ENCODE results near the gene BLACAT1. TPM values are rescaled to one million over a fixed set of nuclear protein-coding genes. Genes with fewer than 3 reads are reported as not detected.
A peak's percentile ranks its signal among the peaks of the same experiment; 100 is the strongest.

The BLACAT1 gene
- total RNA-seq, 4 donors from 2014 or later, result 0.44 TPM; not detected in 3

DNA sequence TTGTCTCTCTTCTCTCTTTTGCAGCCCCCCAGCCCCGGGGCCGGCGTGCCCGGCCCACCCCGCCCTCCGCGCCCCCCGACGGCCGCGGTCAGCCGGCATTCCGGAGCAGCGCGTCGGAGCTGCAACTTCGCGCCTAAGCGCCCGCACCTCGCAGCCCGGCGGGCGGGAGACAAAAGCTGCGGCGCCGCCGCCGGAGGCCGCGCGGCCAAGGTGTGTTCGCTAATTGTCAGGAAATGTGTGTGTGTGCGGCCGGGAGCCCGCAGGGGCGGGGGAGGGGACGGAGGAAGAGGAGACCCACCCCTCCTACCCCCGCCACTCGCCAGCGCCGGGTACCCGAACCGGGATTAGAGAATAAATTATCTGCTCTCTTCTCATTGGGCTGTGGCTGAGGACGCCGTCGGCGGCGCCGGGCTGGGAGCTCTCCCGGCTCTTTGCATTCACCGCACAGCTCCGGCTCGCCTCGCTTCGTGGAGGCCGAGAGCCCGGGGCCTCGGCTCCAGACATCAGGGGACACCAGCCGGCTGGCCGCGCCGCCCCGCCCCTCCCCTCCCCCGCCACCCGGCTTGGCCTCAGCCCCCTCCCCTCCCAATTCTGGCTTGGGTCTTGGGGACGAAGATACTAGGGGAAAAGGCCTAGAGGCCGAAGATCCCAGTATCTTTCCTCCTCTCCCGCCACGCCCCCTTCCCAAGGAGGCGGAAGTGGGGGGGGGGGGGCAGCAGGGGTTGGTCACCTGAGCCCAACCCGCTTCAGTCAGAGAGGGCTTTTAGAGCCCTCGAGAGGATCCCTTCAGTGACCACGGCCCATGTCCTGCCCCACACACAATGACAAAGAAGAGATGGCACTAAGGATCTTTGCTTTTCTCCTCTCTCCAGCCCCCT lies 1.3 kb upstream of the BLACAT1 start:
- no peaks in the 10 kb centered on the region for H3K9me3 ChIP-seq
- no peak for TF ChIP-seq POLR2A (IDR thresholded peaks at IDR 0.05)
- no peak for TF ChIP-seq EP300 (IDR thresholded peaks at IDR 0.05)
- TF ChIP-seq, protein P1, sequence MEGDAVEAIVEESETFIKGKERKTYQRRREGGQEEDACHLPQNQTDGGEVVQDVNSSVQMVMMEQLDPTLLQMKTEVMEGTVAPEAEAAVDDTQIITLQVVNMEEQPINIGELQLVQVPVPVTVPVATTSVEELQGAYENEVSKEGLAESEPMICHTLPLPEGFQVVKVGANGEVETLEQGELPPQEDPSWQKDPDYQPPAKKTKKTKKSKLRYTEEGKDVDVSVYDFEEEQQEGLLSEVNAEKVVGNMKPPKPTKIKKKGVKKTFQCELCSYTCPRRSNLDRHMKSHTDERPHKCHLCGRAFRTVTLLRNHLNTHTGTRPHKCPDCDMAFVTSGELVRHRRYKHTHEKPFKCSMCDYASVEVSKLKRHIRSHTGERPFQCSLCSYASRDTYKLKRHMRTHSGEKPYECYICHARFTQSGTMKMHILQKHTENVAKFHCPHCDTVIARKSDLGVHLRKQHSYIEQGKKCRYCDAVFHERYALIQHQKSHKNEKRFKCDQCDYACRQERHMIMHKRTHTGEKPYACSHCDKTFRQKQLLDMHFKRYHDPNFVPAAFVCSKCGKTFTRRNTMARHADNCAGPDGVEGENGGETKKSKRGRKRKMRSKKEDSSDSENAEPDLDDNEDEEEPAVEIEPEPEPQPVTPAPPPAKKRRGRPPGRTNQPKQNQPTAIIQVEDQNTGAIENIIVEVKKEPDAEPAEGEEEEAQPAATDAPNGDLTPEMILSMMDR (IDR thresholded peaks at IDR 0.05), result no peak
- H3K27me3 ChIP-seq, result peaks cover 4 to 86% of the 10 kb centered on the region in 2 donors
- peak overlapping the region in 2 of 4 donors; percentile 22 to 32 for H3K4me3 ChIP-seq
- WGBS, 2 donors, result 0 to 3% methylated on average over 2 to 33 of the region's 74 CpGs
- peaks cover 0 to 26% (median 10%) of the 10 kb centered on the region in 4 donors for H3K4me1 ChIP-seq
- H3K36me3 ChIP-seq, result no peaks in the 10 kb centered on the region
- no peak overlapping the region for H3K27ac ChIP-seq
- DNase-seq (ENCODE audit: low spot score in 2 of 2), result no peak

GRCh38 chr1:205456383-205456867 lies 580 bp upstream of the BLACAT1 start:
- H3K9me3 ChIP-seq, result no peaks in the 10 kb centered on the region
- H3K4me1 ChIP-seq, result peaks cover 0 to 26% (median 10%) of the 10 kb centered on the region in 4 donors
- no peaks in the 10 kb centered on the region for H3K36me3 ChIP-seq
- DNase-seq (ENCODE audit: low spot score in 2 of 2), result no peak
- WGBS, 2 donors, result 0% methylated on average over 4 of the region's 47 CpGs; no CpG with 5 or more reads in 1 of the 2 donors
- H3K27me3 ChIP-seq, result peaks cover 4 to 92% of the 10 kb centered on the region in 2 donors
- peak overlapping the region in 2 of 4 donors; percentile 22 to 32 for H3K4me3 ChIP-seq
- no peak overlapping the region for H3K27ac ChIP-seq
- TF ChIP-seq POLR2A (IDR thresholded peaks at IDR 0.05) (no peak), EP300 (IDR thresholded peaks at IDR 0.05) (no peak)
- TF ChIP-seq, protein P1 (IDR thresholded peaks at IDR 0.05), result no peak

DNA sequence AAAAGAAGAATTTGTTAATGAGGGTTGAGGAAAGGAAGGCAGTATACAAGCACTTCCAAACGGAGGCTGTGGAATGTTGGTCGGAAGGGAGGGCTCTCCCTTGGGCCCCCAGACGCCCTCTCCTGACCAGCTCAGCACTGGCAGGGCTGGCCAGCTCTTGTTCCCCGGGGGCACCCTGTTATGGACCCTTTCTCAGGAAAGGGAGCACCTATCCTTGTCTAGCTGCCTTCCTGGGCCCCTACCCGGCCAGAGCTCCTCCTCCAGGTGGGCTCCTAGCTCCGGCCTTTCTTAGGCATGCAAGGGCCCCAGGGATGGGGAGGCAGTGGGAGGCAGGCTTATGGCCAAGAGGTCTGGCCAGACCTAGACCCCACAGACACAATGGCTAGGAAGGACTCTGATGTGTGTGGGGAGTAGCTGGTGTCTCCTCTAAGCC lies 926 bp downstream of the BLACAT1 start:
- Histone ChIP-seq H3K36me3 (no peaks in the 10 kb centered on the region), H3K4me1 (peaks cover 0 to 29% (median 10%) of the 10 kb centered on the region in 4 donors), H3K9me3 (no peaks in the 10 kb centered on the region), H3K27me3 (peaks cover 4 to 98% of the 10 kb centered on the region in 2 donors), H3K4me3 (no peak overlapping the region), H3K27ac (no peak overlapping the region)
- TF ChIP-seq, protein P1 (IDR thresholded peaks at IDR 0.05), result no peak
- TF ChIP-seq EP300 (IDR thresholded peaks at IDR 0.05), result no peak
- TF ChIP-seq POLR2A (IDR thresholded peaks at IDR 0.05), result no peak
- DNase-seq (ENCODE audit: low spot score in 2 of 2), result no peak
- 3 to 12% methylated on average over 5 to 6 of the region's 6 CpGs for WGBS, 2 donors

GRCh38 chr1:205453466-205453865 lies 2.4 kb downstream of the BLACAT1 start:
- TF ChIP-seq, protein P1 (IDR thresholded peaks at IDR 0.05), result no peak
- TF ChIP-seq EP300 (IDR thresholded peaks at IDR 0.05), result no peak
- TF ChIP-seq POLR2A (IDR thresholded peaks at IDR 0.05), result no peak
- peaks cover 4 to 100% of the 10 kb centered on the region in 2 donors for H3K27me3 ChIP-seq
- no peaks in the 10 kb centered on the region for H3K9me3 ChIP-seq
- no peak overlapping the region for H3K27ac ChIP-seq
- no peak overlapping the region for H3K4me3 ChIP-seq
- 32 to 41% methylated on average over 3 of the region's 3 CpGs for WGBS, 2 donors
- DNase-seq (ENCODE audit: low spot score in 2 of 2), result no peak
- peaks cover 0 to 32% (median 13%) of the 10 kb centered on the region in 4 donors for H3K4me1 ChIP-seq
- H3K36me3 ChIP-seq, result no peaks in the 10 kb centered on the region

GRCh38 chr1:205452933-205453332 lies 2.9 kb downstream of the BLACAT1 start:
- H3K4me1 ChIP-seq, result peaks cover 0 to 32% (median 13%) of the 10 kb centered on the region in 4 donors
- H3K9me3 ChIP-seq, result no peaks in the 10 kb centered on the region
- no peak for DNase-seq (ENCODE audit: low spot score in 2 of 2)
- no peaks in the 10 kb centered on the region for H3K36me3 ChIP-seq
- H3K27me3 ChIP-seq, result peaks cover 4 to 97% of the 10 kb centered on the region in 2 donors
- TF ChIP-seq, protein P1 (IDR thresholded peaks at IDR 0.05), result no peak
- TF ChIP-seq POLR2A (IDR thresholded peaks at IDR 0.05) (no peak), EP300 (IDR thresholded peaks at IDR 0.05) (no peak)
- H3K4me3 ChIP-seq, result no peak overlapping the region
- H3K27ac ChIP-seq, result no peak overlapping the region
- WGBS, 2 donors, result 60 to 68% methylated on average over 3 to 5 of the region's 5 CpGs

Data from tibial nerve (tissue), 4 donors.